GM21360 (cell line): ENCODE data around the gene GNE.
"Not testable (repeated sequence)": the region's sequence is repeated elsewhere in the genome, so short reads cannot be mapped to it uniquely, and the experiment has no call there.

Source experiments
- ATAC-seq: cut with Tn5 transposase; IDR thresholded peaks from one replicate; pipeline ENCODE4 v1.9.1; 2021; ENCODE audit warnings: mild to moderate bottlenecking, moderate library complexity; ENCODE audit not compliant: unreplicated experiment

GNE gene

DNA sequence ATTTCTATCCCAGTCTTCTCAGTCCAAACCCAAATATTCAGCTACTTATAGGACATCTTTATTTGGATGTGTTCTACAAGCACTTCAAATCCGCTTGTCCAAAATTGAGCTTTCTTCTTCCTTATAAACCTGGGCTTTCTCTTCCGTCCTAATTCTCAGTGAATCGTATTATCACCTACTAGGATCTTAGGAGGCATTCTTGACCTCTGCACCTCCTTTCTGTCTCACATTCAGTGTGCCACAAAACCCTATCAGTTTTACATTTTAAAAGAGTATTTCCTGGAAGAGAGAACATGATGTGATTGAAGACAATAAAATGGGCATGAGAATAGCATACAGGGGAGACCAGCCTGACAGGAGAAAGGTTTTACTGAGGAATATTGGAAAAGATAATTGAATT, 16.8 kb upstream of the GNE start:
- no peak for ATAC-seq

GRCh38 chr9:36273354-36273753, 15.1 kb upstream of the GNE start:
- not testable (repeated sequence) for ATAC-seq

GRCh38 chr9:36268007-36268427, 9.8 kb upstream of the GNE start:
- ATAC-seq, result no peak

DNA sequence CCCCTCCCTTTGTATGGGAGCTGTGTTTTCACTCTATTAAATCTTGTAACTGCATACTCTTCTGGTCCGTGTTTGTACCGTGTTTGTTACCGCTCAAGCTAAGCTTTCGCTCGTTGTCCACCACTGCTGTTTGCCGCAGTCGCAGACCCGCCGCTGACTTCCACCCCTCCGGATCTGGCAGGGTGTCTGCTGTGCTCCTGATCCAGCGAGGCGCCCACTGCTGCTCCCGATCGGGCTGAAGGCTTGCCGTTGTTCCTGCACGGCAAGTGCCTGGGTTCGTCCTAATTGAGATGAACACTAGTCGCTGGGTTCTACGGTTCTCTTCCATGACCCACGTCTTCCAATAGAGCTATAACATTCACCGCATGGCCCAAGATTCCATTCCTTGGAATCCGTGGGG, 6.6 kb upstream of the GNE start:
- ATAC-seq, result no peak

DNA sequence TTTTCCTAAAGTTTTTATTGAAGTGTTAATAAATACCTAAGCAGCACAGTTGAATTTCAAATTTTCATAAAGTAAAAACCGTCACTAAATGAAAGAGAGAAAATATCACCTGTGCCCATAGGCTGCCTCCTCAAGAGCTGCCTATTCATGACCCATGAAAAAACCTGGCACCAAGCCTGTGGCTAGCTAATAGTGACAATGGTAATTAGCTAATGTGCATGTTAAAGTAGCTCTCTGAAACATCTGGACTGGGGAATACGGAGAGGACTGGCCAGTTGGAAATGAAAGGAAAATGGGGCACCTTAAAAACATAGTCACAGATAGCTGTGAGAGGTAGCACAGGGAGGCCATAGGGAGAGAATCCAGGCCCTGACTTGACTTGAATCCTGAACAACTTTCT, 5.4 kb upstream of the GNE start:
- no peak for ATAC-seq

DNA sequence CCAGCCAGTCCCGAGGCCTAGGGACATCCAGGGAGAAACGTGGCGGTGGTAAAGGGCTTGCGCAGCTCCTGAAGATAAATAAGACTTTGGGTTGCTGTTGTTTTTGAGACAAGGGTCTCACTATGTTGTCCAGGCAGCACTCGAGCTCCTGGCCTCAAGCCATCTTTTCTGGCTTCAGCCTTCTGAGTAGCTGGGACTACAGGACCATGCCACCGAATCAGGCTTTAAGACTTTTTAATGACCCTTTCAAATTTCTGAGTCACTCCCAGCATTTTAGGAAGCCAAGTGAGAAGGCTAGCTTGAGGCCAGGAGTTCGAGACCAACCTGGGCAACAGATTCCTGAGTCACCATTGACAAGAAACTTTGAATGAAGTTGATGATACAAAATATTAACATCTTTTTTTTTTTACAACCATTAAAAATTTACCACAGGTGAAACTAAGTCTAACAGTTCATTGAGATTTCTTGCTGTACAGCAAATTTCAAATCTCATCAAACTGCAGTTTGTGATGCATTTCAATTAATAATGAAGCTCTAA, 817 bp upstream of the GNE start:
- ATAC-seq, result peak; percentile 6

GRCh38 chr9:36251428-36251827, 6.8 kb downstream of the GNE start:
- ATAC-seq, result no peak

GRCh38 chr9:36250079-36250478, 8.2 kb downstream of the GNE start:
- no peak for ATAC-seq

- ATAC-seq, result no peak
These were observed 9.1 kb downstream of the GNE start for GRCh38 chr9:36249189-36249588.

DNA sequence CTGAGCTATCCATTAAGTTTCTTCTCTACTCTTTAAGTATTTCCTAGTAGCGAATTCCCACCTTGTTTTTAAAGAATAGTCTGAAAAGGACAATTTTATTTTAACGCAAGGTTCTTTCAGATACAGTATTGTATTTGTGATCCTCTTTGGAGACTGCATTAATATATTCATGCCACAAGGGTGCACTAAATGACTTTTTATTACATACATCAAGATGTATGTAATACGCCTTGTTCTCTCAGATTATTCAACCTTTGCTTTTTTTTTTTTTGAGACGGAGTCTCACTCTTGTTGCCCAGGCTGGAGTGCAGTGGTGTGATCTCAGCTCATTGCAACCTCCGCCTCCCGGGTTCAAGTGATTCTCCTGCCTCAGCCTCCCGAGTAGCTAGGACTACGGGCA, 10.2 kb downstream of the GNE start:
- not testable (repeated sequence) for ATAC-seq

DNA sequence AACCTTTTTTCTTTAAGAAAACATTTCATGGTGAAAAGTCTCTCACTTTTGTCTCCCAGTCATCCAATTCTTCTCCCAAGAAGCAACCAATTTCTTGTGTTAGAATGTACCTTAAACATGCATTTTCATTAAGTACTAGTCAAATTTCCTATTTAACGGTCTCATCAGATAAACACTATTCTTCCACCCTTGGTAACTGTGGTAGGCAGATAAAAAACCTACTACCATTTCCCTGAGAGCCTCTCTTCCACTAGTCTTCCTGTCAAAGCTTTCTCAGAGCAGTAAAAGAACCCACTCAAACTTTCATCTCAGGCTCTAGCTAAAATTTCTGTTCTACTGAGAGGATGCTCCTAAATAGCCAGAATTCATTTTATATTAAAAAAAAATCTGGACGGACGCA, 10.9 kb downstream of the GNE start:
- no peak for ATAC-seq

- ATAC-seq, result no peak
These were observed 12.3 kb downstream of the GNE start for GRCh38 chr9:36245906-36246305.

DNA sequence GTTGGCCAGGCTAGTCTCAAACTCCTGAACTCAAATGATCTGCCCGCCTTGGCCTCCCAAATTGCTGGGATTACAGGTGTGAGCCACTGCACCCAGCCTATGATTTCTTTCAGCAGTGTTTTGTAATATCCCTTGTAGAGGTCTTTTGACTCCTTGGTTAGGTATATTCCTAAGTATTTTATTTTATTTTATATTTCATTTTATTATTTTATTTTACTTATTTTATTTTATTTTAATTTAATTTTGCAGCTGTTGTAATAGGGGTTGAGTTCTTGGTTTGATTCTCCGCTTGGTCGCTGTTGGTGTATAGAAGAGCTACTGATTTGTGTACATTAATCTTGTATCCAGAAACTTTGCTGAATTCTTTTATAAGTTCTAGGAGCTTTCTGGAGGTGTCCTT, 18.6 kb downstream of the GNE start:
- not testable (repeated sequence) for ATAC-seq

DNA sequence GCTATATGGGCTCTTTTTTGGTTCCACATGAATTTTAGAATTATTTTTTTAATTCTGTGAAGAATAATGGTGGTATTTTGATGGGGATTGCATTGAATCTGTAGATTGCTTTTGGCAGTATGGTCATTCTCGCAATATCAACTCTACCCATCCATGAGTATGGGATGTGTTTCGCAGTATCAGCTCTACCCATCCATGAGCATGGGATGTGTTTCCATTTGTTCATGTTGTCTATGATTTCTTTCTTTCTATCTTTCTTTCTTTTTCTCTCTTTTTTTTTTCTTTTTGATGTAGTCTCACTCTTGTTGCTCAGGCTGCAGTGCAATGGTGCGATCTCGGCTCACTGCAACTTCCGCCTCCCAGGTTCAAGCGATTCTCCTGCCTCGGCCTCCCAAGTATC, 19.0 kb downstream of the GNE start:
- ATAC-seq, result not testable (repeated sequence)

DNA sequence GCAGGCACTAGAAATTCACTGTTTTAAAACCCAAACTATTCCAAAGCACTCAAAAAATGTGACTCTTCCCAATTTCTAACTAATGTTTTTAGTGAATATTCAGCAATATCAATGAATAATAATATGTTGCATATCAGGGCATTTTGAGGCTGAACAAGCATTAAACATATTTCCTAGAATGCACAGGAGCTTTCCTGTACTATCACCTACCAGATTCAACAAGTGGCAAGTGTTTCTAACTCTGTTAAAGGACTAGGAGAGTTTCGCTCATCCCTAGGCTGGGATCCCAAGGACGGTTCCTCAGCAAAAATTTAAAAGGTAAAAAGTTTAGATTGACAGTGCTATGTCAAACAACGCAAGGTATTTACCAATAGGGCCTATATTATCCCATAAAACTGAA, 21.0 kb downstream of the GNE start:
- no peak for ATAC-seq

DNA sequence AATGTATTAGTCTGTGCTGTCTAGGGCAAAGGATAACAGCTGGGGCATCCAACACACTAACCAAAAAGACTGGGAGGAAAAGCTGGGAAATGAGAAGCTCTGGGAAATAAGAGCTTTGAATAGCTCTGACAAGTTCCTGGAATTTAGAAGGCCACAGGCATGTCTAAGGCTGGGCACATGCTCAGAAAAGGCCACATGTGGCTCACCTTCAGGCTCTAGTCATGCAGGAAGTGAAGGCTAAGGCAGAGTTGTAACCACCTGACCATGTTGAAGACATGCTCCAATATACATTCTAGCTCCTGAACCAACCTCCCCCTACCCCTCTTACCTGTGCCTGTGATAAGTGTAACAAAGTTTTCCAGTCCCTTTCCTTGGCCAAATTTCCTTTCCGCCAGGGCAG, 35.8 kb downstream of the GNE start:
- no peak for ATAC-seq

GRCh38 chr9:36221667-36222066, 36.6 kb downstream of the GNE start:
- no peak for ATAC-seq

DNA sequence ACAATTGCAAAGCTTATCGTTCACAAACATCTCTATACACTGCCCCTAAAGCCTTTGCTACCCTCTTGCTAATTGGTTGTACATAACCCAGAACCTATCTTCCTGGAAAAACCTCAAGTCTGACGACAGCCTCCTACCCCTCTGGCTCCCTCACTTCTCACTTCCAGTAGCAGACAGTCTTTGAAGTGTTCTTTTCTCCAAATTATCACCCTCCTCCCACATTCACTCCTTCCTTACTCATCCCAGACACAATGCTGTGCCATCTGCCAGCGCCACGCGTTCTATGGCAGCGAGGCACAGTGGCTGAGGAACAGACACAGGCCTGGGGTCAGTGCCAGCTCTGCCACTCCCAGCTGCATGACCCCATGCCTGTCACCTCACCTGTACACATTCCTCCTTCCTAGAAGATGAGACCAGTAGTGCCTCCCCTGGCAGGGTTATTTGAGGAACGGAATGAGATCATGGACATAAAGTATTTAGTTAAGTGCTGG, 39.8 kb downstream of the GNE start:
- ATAC-seq, result no peak

- no peak for ATAC-seq
These were observed 40.2 kb downstream of the GNE start for GRCh38 chr9:36218011-36218410.

GRCh38 chr9:36217256-36217968, 40.8 kb downstream of the GNE start:
- ATAC-seq, result no peak

- no peak for ATAC-seq
These were observed 43.7 kb downstream of the GNE start for GRCh38 chr9:36214571-36214970.

- no peak for ATAC-seq
These were observed 44.3 kb downstream of the GNE start for GRCh38 chr9:36213989-36214388.

GRCh38 chr9:36213387-36213786, 44.9 kb downstream of the GNE start:
- ATAC-seq, result no peak
